ENCODE results near the gene RYR3. TPM values are rescaled to one million over a fixed set of nuclear protein-coding genes. Genes with fewer than 3 reads are reported as not detected.

The RYR3 gene
- total RNA-seq, 2 experiments from 2014 or later, result 0.06 to 0.32 TPM

GRCh38 chr15:33553157-33553556 is 242.4 kb downstream of the RYR3 start:
- CTCF ChIA-PET (ENCODE audit: unreplicated experiment), result interaction anchor here (0.6 kb wide), 1 partner anchor 41 kb away, joined by 3 read pairs; no protein-coding TSS in a partner anchor

GRCh38 chr15:33559207-33559890 is 248.6 kb downstream of the RYR3 start:
- CTCF ChIA-PET (ENCODE audit: unreplicated experiment), result no interaction called here
- no peak for TF ChIP-seq EZH2phosphoT487 (IDR thresholded peaks at IDR 0.05; ENCODE audit: borderline replicate concordance, low read depth, low read length)
- TF ChIP-seq CTCF (conservative IDR thresholded peaks at IDR 0.05; ENCODE audit: low read length), result no peak

More at GRCh38 chr15:33553157-33553556, 242.4 kb downstream of the RYR3 start:
- H3K36me3 ChIP-seq (ENCODE audit: insufficient read depth, low read length), result no peaks in the 10 kb centered on the region
- no peaks in the 10 kb centered on the region for H4K20me1 ChIP-seq (ENCODE audit: insufficient read depth, low read length)
- H3K4me3 ChIP-seq (ENCODE audit: low read depth, low read length, poor library complexity, severe bottlenecking), result no peak overlapping the region
- POLR2A ChIA-PET, result no interaction called here
- TF ChIP-seq EZH2phosphoT487 (IDR thresholded peaks at IDR 0.05; ENCODE audit: borderline replicate concordance, low read depth, low read length) (no peak), CTCF (conservative IDR thresholded peaks at IDR 0.05; ENCODE audit: low read length) (no peak)
- H2AFZ ChIP-seq (ENCODE audit: low read length), result no peak overlapping the region
- no TSS peak for BruUV-seq (replicated peaks)
- H3K9me2 ChIP-seq (ENCODE audit: insufficient read depth, low read length), result no peaks in the 10 kb centered on the region
- no peaks in the 10 kb centered on the region for H3K9me3 ChIP-seq (ENCODE audit: low read length)
- intact Hi-C loops (cut with micrococcal nuclease; ENCODE audit: unreplicated experiment), result loop anchor here (5.0 kb wide), 1 partner anchor 129 kb away; no protein-coding TSS in a partner anchor
- DNase-seq (ENCODE audit: low spot score), result no peak
- no peak overlapping the region for H3K4me2 ChIP-seq (ENCODE audit: low read length)
- H3K79me2 ChIP-seq (ENCODE audit: insufficient read depth, low read depth, low read length), result no peaks in the 10 kb centered on the region
- no peak overlapping the region for H3K27ac ChIP-seq (ENCODE audit: low read depth, low read length, poor library complexity, severe bottlenecking)
- no peaks in the 10 kb centered on the region for H3K4me1 ChIP-seq (ENCODE audit: insufficient read depth, low read length, poor library complexity, severe bottlenecking)

GRCh38 chr15:33561407-33561806 is 250.6 kb downstream of the RYR3 start:
- TF ChIP-seq CTCF (conservative IDR thresholded peaks at IDR 0.05; ENCODE audit: low read length), result no peak
- no peak for TF ChIP-seq EZH2phosphoT487 (IDR thresholded peaks at IDR 0.05; ENCODE audit: borderline replicate concordance, low read depth, low read length)
- H3K4me2 ChIP-seq (ENCODE audit: low read length), result no peak overlapping the region
- H3K79me2 ChIP-seq (ENCODE audit: insufficient read depth, low read depth, low read length), result no peaks in the 10 kb centered on the region
- no peaks in the 10 kb centered on the region for H3K4me1 ChIP-seq (ENCODE audit: insufficient read depth, low read length, poor library complexity, severe bottlenecking)
- DNase-seq (ENCODE audit: low spot score), result no peak
- no peaks in the 10 kb centered on the region for H4K20me1 ChIP-seq (ENCODE audit: insufficient read depth, low read length)
- ChIA-PET CTCF (ENCODE audit: unreplicated experiment) (no interaction called here), POLR2A (interaction anchor here (0.7 to 2.0 kb wide), 3 partner anchors 10 to 29 kb away, joined by 3 to 5 read pairs (median 3); no protein-coding TSS in a partner anchor)
- BruUV-seq (replicated peaks), result no TSS peak
- H3K9me2 ChIP-seq (ENCODE audit: insufficient read depth, low read length), result no peaks in the 10 kb centered on the region
- no peak overlapping the region for H3K27ac ChIP-seq (ENCODE audit: low read depth, low read length, poor library complexity, severe bottlenecking)
- intact Hi-C loops (cut with micrococcal nuclease; ENCODE audit: unreplicated experiment), result no loop called here
- no peak overlapping the region for H2AFZ ChIP-seq (ENCODE audit: low read length)
- H3K4me3 ChIP-seq (ENCODE audit: low read depth, low read length, poor library complexity, severe bottlenecking), result no peak overlapping the region
- H3K36me3 ChIP-seq (ENCODE audit: insufficient read depth, low read length), result no peaks in the 10 kb centered on the region
- no peaks in the 10 kb centered on the region for H3K9me3 ChIP-seq (ENCODE audit: low read length)

More at GRCh38 chr15:33559207-33559890, 248.6 kb downstream of the RYR3 start:
- H2AFZ ChIP-seq (ENCODE audit: low read length), result no peak overlapping the region
- intact Hi-C loops (cut with micrococcal nuclease; ENCODE audit: unreplicated experiment), result no loop called here
- H3K36me3 ChIP-seq (ENCODE audit: insufficient read depth, low read length), result no peaks in the 10 kb centered on the region
- no peak overlapping the region for H3K4me2 ChIP-seq (ENCODE audit: low read length)
- BruUV-seq (replicated peaks), result no TSS peak
- H3K9me3 ChIP-seq (ENCODE audit: low read length), result no peaks in the 10 kb centered on the region
- H4K20me1 ChIP-seq (ENCODE audit: insufficient read depth, low read length), result no peaks in the 10 kb centered on the region
- H3K4me1 ChIP-seq (ENCODE audit: insufficient read depth, low read length, poor library complexity, severe bottlenecking), result no peaks in the 10 kb centered on the region
- no peak overlapping the region for H3K27ac ChIP-seq (ENCODE audit: low read depth, low read length, poor library complexity, severe bottlenecking)
- DNase-seq (ENCODE audit: low spot score), result no peak
- POLR2A ChIA-PET, result interaction anchor here (2.0 kb wide), 1 partner anchor 12 kb away, joined by 5 read pairs; no protein-coding TSS in a partner anchor
- H3K79me2 ChIP-seq (ENCODE audit: insufficient read depth, low read depth, low read length), result no peaks in the 10 kb centered on the region
- H3K9me2 ChIP-seq (ENCODE audit: insufficient read depth, low read length), result no peaks in the 10 kb centered on the region
- H3K4me3 ChIP-seq (ENCODE audit: low read depth, low read length, poor library complexity, severe bottlenecking), result no peak overlapping the region

All from OCI-LY7 (cell line).